GM13976 (cell line): ENCODE measurements around the gene ASTN2.
A peak's percentile ranks its signal among the peaks of the same experiment; 100 is the strongest.

Experiments used
- DNase-seq: peaks from one replicate; pipeline ENCODE4 v3.0.0; 2012; ENCODE audit warnings: low spot score
- in situ Hi-C: fragments of 300-500 bp; cut with MboI; formaldehyde crosslinking; loops from one replicate; pipeline ENCODE4 v1.12.0; 2022; ENCODE audit warnings: low sequenced_read_pairs, mixed read lengths, inconsistent platforms; ENCODE audit not compliant: unreplicated experiment
- TF ChIP-seq, protein P1 (sequence below): IDR thresholded peaks from 2 replicates; pipeline ENCODE4 v1.5.1; 2012; ENCODE audit warnings: borderline replicate concordance, mild to moderate bottlenecking; ENCODE audit not compliant: insufficient read depth; ENCODE audit errors: extremely low read depth, missing control alignments, control extremely low read depth

The ASTN2 gene

DNA sequence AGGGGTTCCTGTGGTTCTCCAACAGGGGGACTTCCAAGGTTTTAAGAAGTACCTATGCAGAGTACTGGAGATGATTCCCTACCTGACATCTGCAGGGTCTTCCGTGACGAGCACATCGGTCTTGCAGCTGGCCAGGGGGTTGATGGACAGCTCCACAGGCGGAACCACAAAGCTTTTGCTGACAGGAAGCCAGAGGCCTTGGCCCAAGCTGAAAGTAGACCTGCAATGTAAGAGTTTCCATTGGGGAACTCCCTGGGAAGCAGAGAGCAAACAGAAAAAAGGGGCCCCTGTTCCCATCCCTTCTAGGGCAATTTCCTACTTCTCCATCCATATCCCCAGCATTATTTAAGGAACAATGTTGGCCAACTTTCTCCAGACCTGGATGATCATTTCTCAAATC lies 439.7 kb downstream of the ASTN2 start:
- TF ChIP-seq, protein P1, sequence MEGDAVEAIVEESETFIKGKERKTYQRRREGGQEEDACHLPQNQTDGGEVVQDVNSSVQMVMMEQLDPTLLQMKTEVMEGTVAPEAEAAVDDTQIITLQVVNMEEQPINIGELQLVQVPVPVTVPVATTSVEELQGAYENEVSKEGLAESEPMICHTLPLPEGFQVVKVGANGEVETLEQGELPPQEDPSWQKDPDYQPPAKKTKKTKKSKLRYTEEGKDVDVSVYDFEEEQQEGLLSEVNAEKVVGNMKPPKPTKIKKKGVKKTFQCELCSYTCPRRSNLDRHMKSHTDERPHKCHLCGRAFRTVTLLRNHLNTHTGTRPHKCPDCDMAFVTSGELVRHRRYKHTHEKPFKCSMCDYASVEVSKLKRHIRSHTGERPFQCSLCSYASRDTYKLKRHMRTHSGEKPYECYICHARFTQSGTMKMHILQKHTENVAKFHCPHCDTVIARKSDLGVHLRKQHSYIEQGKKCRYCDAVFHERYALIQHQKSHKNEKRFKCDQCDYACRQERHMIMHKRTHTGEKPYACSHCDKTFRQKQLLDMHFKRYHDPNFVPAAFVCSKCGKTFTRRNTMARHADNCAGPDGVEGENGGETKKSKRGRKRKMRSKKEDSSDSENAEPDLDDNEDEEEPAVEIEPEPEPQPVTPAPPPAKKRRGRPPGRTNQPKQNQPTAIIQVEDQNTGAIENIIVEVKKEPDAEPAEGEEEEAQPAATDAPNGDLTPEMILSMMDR: no peak
- in situ Hi-C loops: no loop called here
- no peak for DNase-seq

DNA sequence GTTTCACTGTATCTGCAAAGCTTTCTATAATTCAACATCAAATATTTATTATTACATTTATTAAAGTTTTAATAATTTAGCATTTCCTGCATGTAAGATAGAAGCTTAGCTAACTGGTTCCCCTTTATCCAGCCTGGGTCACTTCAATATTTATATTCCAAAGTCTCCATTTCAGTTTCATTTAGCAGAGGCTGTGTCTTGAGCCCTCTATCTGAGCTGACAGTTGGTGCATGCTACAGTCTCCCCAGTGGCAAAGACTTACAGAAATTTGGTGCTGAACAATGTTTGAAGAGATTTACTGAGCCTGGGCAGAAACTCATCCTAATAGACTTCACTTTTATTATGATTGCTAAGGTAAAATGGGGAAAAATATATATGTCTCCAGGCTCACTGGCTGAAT lies 448.7 kb downstream of the ASTN2 start:
- TF ChIP-seq, protein P1: no peak
- in situ Hi-C loops: no loop called here
- DNase-seq: no peak

GRCh38 chr9:116964258-116964657 lies 450.6 kb downstream of the ASTN2 start:
- TF ChIP-seq, protein P1: no peak

GRCh38 chr9:116959809-116960208 lies 455.0 kb downstream of the ASTN2 start:
- DNase-seq: peak; percentile 42
- TF ChIP-seq, protein P1: no peak
- in situ Hi-C loops: no loop called here

More at GRCh38 chr9:116964258-116964657, 450.6 kb downstream of the ASTN2 start:
- in situ Hi-C loops: no loop called here
- no peak for DNase-seq

DNA sequence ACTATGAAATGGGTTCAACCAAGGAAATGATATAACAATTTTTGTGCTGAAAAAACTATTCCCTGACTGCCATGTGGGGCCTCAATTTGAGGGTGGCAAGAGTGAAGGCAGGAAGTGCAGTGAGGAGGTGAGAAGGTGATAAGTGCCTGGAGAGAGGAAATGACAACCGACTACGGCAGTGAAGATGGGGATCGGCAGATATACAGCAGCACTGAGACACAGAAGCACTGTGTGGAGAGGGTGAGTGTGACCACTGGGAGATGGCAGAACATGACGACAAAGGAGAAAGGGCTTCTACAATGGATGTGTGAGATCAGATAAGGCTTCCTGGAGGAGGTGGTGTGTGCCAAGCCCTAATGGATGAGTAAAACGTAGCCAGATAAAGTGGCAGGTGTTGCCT lies 456.0 kb downstream of the ASTN2 start:
- DNase-seq: no peak
- TF ChIP-seq, protein P1: no peak
- in situ Hi-C loops: no loop called here

GRCh38 chr9:116954731-116955130 lies 460.1 kb downstream of the ASTN2 start:
- TF ChIP-seq, protein P1: no peak
- no peak for DNase-seq
- in situ Hi-C loops: no loop called here

- in situ Hi-C loops: no loop called here
- DNase-seq: no peak
- TF ChIP-seq, protein P1: no peak
These were observed 461.6 kb downstream of the ASTN2 start for GRCh38 chr9:116953271-116953670.
